ENCODE results near the gene HNRNPUL2. TPM values are rescaled to one million over a fixed set of nuclear protein-coding genes. Genes with fewer than 3 reads are reported as not detected.
"Not testable (repeated sequence)": the region's sequence is repeated elsewhere in the genome, so short reads cannot be mapped to it uniquely, and the experiment has no call there.

HNRNPUL2 gene
- total and polyA plus RNA-seq, 2 donors (not counting 1 experiment from before 2014, with no cell fraction given) = 14.6 to 70.4 TPM

GRCh38 chr11:62732830-62733229, 5.6 kb upstream of the HNRNPUL2 start:
- Histone ChIP-seq H4K20me1 (ENCODE audit: control insufficient read depth, insufficient read depth, low read length, poor library complexity, severe bottlenecking) (peaks cover 48% of the 10 kb centered on the region), H3K4me2 (replicated peaks; ENCODE audit: low read depth, low read length, poor library complexity, severe bottlenecking) (no peak overlapping the region), H3K36me3 (replicated peaks in 1 of 2; ENCODE audit: control extremely low read depth in 1 of 2, control insufficient read depth in 1 of 2, extremely low read depth in 1 of 2, insufficient read depth in 2 of 2, low read length in 1 of 2) (peaks cover 11 to 46% of the 10 kb centered on the region in 2 experiments), H3K4me1 (ENCODE audit: control insufficient read depth in 2 of 2, insufficient read depth in 2 of 2, low read length in 2 of 2) (peaks cover 10 to 15% of the 10 kb centered on the region in 2 donors), H3K79me2 (ENCODE audit: control insufficient read depth, insufficient read depth, low read length) (peaks cover 67% of the 10 kb centered on the region), H3K27ac (ENCODE audit: low read length in 2 of 2) (no peak overlapping the region), H3K27me3 (replicated peaks in 1 of 4; ENCODE audit: control extremely low read depth in 1 of 4, control insufficient read depth in 3 of 4, insufficient read depth in 4 of 4, low read length in 3 of 4) (no peaks in the 10 kb centered on the region), H2AFZ (ENCODE audit: insufficient read depth, low read depth, low read length, poor library complexity, severe bottlenecking) (no peak overlapping the region), H3K9me3 (ENCODE audit: control extremely low read depth in 1 of 3, control insufficient read depth in 2 of 3, insufficient read depth in 1 of 3, low read length in 2 of 3) (no peaks in the 10 kb centered on the region), H3K4me3 (ENCODE audit: control extremely low read depth in 1 of 5, extremely low read depth in 1 of 5, insufficient read depth in 1 of 5, low read depth in 2 of 5, low read length in 4 of 5) (no peak overlapping the region), H3K9ac (ENCODE audit: low read length) (no peak overlapping the region)
- POLR2A ChIA-PET = interaction anchor here (0.7 kb wide), 1 partner anchor 42 kb away, joined by 5 read pairs; no protein-coding TSS in a partner anchor
- CTCF ChIA-PET = interaction anchor here (0.7 kb wide), 3 partner anchors 12 to 177 kb away, joined by 3 to 5 read pairs (median 4); no protein-coding TSS in a partner anchor
- H3K9me3 Mint-ChIP-seq (ENCODE audit: insufficient read depth) = no peaks in the 10 kb centered on the region
- intact Hi-C loops (cut with micrococcal nuclease) = no loop called here
- H3K4me1 Mint-ChIP-seq = peaks cover 22% of the 10 kb centered on the region
- no peak for ATAC-seq (ENCODE audit: low read depth)
- TF ChIP-seq EZH2 (IDR thresholded peaks at IDR 0.05; ENCODE audit: borderline replicate concordance, insufficient read depth, low read depth, low read length, poor library complexity, severe bottlenecking) = no peak
- TF ChIP-seq CTCF (IDR thresholded peaks at IDR 0.05) = peak; percentile 31
- H3K27me3 Mint-ChIP-seq = no peaks in the 10 kb centered on the region
- H3K4me3 Mint-ChIP-seq = no peak overlapping the region
- WGBS (ENCODE audit: insufficient coverage) = 100% methylated on average over 1 of the region's 2 CpGs
- no peak for DNase-seq
- no peak overlapping the region for H3K27ac Mint-ChIP-seq

- POLR2A ChIA-PET = interaction anchor here (0.7 to 4.9 kb wide), 6 partner anchors 24 to 151 kb away, joined by 4 to 75 read pairs (median 6); partner anchors contain the start of genes POLR2G, SLC3A2, WDR74 and ZBTB3
- H3K27me3 ChIP-seq (replicated peaks in 1 of 4; ENCODE audit: control extremely low read depth in 1 of 4, control insufficient read depth in 3 of 4, insufficient read depth in 4 of 4, low read length in 3 of 4); H3K27me3 Mint-ChIP-seq; intact Hi-C loops (cut with micrococcal nuclease); DNase-seq; H3K9me3 Mint-ChIP-seq (ENCODE audit: insufficient read depth); H2AFZ ChIP-seq (ENCODE audit: insufficient read depth, low read depth, low read length, poor library complexity, severe bottlenecking); ATAC-seq (ENCODE audit: low read depth); H3K9me3 ChIP-seq (ENCODE audit: control extremely low read depth in 1 of 3, control insufficient read depth in 2 of 3, insufficient read depth in 1 of 3, low read length in 2 of 3): not testable (repeated sequence)
- Histone ChIP-seq H3K27ac (ENCODE audit: low read length in 2 of 2) (peak overlapping the region in 1 of 2 donors; percentile 60), H3K4me3 (ENCODE audit: control extremely low read depth in 1 of 5, extremely low read depth in 1 of 5, insufficient read depth in 1 of 5, low read depth in 2 of 5, low read length in 4 of 5) (peak overlapping the region in 1 of 5 experiments; percentile 99), H3K4me2 (replicated peaks; ENCODE audit: low read depth, low read length, poor library complexity, severe bottlenecking) (peak overlapping the region; percentile 91), H3K36me3 (replicated peaks in 1 of 2; ENCODE audit: control extremely low read depth in 1 of 2, control insufficient read depth in 1 of 2, extremely low read depth in 1 of 2, insufficient read depth in 2 of 2, low read length in 1 of 2) (peaks cover 6 to 21% of the 10 kb centered on the region in 2 experiments), H4K20me1 (ENCODE audit: control insufficient read depth, insufficient read depth, low read length, poor library complexity, severe bottlenecking) (peaks cover 49% of the 10 kb centered on the region), H3K9ac (ENCODE audit: low read length) (peak overlapping the region; percentile 31), H3K79me2 (ENCODE audit: control insufficient read depth, insufficient read depth, low read length) (peaks cover 73% of the 10 kb centered on the region), H3K4me1 (ENCODE audit: control insufficient read depth in 2 of 2, insufficient read depth in 2 of 2, low read length in 2 of 2) (peaks cover 23 to 29% of the 10 kb centered on the region in 2 donors)
- whole genome bisulfite sequencing (ENCODE audit: insufficient coverage) = 100% methylated on average over 8 of the region's 14 CpGs
- H3K4me1 Mint-ChIP-seq = peaks cover 37% of the 10 kb centered on the region
- H3K27ac Mint-ChIP-seq = peak overlapping the region; percentile 20
- CTCF ChIA-PET = interaction anchor here (0.6 to 5.5 kb wide), 6 partner anchors 22 to 88 kb away, joined by 3 to 34 read pairs (median 4); partner anchors contain the start of genes TMEM179B and ZBTB3
- peak overlapping the region; percentile 64 for H3K4me3 Mint-ChIP-seq
These were observed 2.8 kb upstream of the HNRNPUL2 start for GRCh38 chr11:62730076-62730475.

Data from B cell (primary cell).